A549 (cell line): ENCODE results near the gene OPCML.

Experiments used
- BCL3 ChIP-seq: fragments of >200 bp; sonication (Bioruptor Twin); formaldehyde crosslinking; IDR thresholded peaks from 3 replicates; pipeline ENCODE4 v1.6.1; 2016
- CHD4 ChIP-seq: fragments of 200-600 bp; sonication (generic); IDR thresholded peaks from 2 replicates; pipeline ENCODE4 v1.6.1; 2016; ENCODE audit warnings: antibody characterized with exemption, mild to moderate bottlenecking, borderline replicate concordance
- CTCF ChIP-seq: fragments of >200 bp; sonication (Bioruptor Twin); formaldehyde crosslinking; IDR thresholded peaks from 3 replicates; pipeline ENCODE4 v1.5.1; 2016
- ESRRA ChIP-seq: fragments of 150-350 bp; IDR thresholded peaks from 2 replicates; pipeline ENCODE4 v1.6.1; 2014; ENCODE audit warnings: mild to moderate bottlenecking, low read length, borderline replicate concordance
- HOXA7 ChIP-seq: fragments of 250-450 bp; sonication (Bioruptor Pico); IDR thresholded peaks from 2 replicates; pipeline ENCODE4 v1.5.0; 2020; ENCODE audit warnings: mild to moderate bottlenecking, moderate library complexity
- JUNB ChIP-seq: fragments of >200 bp; sonication (Bioruptor Twin); formaldehyde crosslinking; IDR thresholded peaks from 2 replicates; pipeline ENCODE4 v1.6.1; 2016
- MYC ChIP-seq: IDR thresholded peaks from 2 replicates; pipeline ENCODE4 v1.6.1; 2012; ENCODE audit warnings: mild to moderate bottlenecking, inconsistent platforms, low read length, improper control_type of control experiment, borderline replicate concordance
- RCOR1 ChIP-seq: fragments of 150-350 bp; IDR thresholded peaks from 2 replicates; pipeline ENCODE4 v1.6.1; 2014; ENCODE audit warnings: antibody characterized with exemption, low read length, low read depth
- ZFP36 ChIP-seq: fragments of 450-650 bp; IDR thresholded peaks from 2 replicates; pipeline ENCODE4 v1.6.1; 2014; ENCODE audit warnings: borderline replicate concordance; ENCODE audit not compliant: partially characterized antibody

GRCh38 chr11:133007027-133007584, 525.2 kb downstream of the OPCML start:
- TF ChIP-seq ESRRA (no peak), BCL3 (no peak), ZFP36 (no peak), CTCF (no peak), JUNB (no peak), RCOR1 (no peak), CHD4 (no peak), HOXA7 (no peak), MYC (no peak)
